Effector memory CD8-positive, alpha-beta T cell (primary cell): ENCODE results near the gene PC.

Source experiments
- ATAC-seq: fragments of 150-1000 bp; cut with Tn5 transposase; replicated peaks from 2 replicates; pipeline ENCODE4 v1.10.0; 2021; ENCODE audit warnings: mild to moderate bottlenecking, moderate library complexity
- DNase-seq, 3 experiments: peaks; one replicate each; pipeline ENCODE4 v3.0.0; 2021
- H3K27ac Mint-ChIP-seq, 2 donors: one replicate each; pipeline ENCODE4 v1.8.0; 2022; ENCODE audit warnings: mild to moderate bottlenecking in 2 of 2, mixed read lengths in 2 of 2, moderate library complexity in 2 of 2
- H3K27me3 Mint-ChIP-seq, 2 donors: one replicate each; pipeline ENCODE4 v1.8.0; 2022; ENCODE audit warnings: mixed read lengths in 2 of 2
- H3K36me3 Mint-ChIP-seq: one replicate; pipeline ENCODE4 v1.8.0; 2022; ENCODE audit warnings: mild to moderate bottlenecking, moderate library complexity, mixed read lengths; ENCODE audit not compliant: insufficient read depth
- H3K4me1 Mint-ChIP-seq, 2 donors: one replicate each; pipeline ENCODE4 v1.8.0; 2022; ENCODE audit warnings: low read depth in 2 of 2, mixed read lengths in 2 of 2
- H3K4me3 Mint-ChIP-seq, 2 donors: one replicate each; pipeline ENCODE4 v1.8.0; 2022; ENCODE audit warnings: mild to moderate bottlenecking in 2 of 2, mixed read lengths in 2 of 2, moderate library complexity in 2 of 2
- H3K9me3 Mint-ChIP-seq, 2 donors: one replicate each; pipeline ENCODE4 v1.8.0; 2022; ENCODE audit warnings: mixed read lengths in 2 of 2

The PC gene

DNA sequence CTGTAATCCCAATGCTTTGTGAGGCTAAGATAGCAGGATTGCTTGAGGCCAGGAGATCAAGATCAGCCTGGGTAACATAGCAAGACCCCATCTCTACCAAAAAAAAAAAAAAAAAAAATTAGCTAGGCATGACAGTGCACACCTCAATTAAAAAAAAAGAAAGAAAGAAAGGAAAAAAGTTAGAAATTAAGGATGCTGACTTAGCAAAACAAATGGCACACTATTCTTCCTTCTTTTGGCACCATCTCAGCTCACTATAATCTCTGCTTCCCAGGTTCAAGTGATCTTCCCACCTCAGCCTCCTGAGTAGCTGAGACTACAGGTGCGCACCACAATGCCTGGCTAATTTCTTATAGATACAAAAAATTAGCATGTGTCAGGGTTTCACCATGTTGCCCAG is 33.9 kb downstream of the PC start:
- no peak overlapping the region for H3K4me3 Mint-ChIP-seq
- H3K4me1 Mint-ChIP-seq, result no peaks in the 10 kb centered on the region
- peaks cover 0 to 9% of the 10 kb centered on the region in 2 donors for H3K27me3 Mint-ChIP-seq
- no peak overlapping the region for H3K27ac Mint-ChIP-seq
- DNase-seq (no peak), ATAC-seq (no peak)
- no peaks in the 10 kb centered on the region for H3K36me3 Mint-ChIP-seq
- H3K9me3 Mint-ChIP-seq, result no peaks in the 10 kb centered on the region

- H3K4me1 Mint-ChIP-seq, result no peaks in the 10 kb centered on the region
- peaks cover 0 to 9% of the 10 kb centered on the region in 2 donors for H3K27me3 Mint-ChIP-seq
- H3K27ac Mint-ChIP-seq, result no peak overlapping the region
- H3K4me3 Mint-ChIP-seq, result no peak overlapping the region
- H3K9me3 Mint-ChIP-seq, result no peaks in the 10 kb centered on the region
- H3K36me3 Mint-ChIP-seq, result no peaks in the 10 kb centered on the region
- ATAC-seq (no peak), DNase-seq (no peak)
Measured at GRCh38 chr11:66922551-66922950, 35.6 kb downstream of the PC start.

DNA sequence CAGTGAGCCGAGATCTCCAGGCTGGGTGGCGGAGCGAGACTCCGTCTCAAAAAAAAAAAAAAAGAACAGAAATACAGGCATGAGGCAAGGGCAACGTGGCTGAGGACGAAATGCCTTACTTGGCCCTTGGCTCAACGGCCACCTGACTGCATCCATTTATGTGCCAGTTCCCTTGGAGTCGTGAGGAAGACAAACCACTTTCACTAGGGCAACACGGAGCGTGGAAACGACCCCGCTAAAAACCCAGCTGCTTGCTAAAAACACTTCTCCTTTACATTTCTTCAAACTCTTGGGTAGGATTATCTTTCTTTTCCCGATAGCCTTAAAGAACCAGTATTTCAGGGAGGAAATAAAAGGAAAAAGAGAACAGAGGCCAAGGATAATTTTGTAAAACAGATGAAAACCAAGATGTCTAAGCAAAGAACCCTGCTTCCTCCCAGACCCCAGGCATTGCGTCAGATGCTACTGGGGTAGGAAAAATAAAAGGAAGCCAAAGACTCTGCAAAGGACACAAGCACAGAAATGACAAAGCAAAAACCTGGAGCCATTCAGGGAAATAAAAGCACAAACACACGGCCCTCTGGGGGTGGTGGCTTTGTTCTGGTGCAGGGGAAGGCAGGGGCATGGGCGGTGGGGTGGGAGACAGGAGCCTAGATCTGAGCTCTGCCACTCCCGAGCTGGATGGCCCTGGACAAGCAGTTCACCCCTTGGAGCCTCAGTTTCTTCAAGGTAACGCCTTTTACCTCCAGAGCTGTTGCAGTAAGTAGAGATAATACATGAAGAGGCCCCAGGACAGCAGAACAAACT is 37.0 kb downstream of the PC start:
- H3K36me3 Mint-ChIP-seq, result no peaks in the 10 kb centered on the region
- no peak overlapping the region for H3K27ac Mint-ChIP-seq
- H3K4me1 Mint-ChIP-seq, result no peaks in the 10 kb centered on the region
- H3K9me3 Mint-ChIP-seq, result no peaks in the 10 kb centered on the region
- DNase-seq (no peak), ATAC-seq (no peak)
- H3K4me3 Mint-ChIP-seq, result no peak overlapping the region
- H3K27me3 Mint-ChIP-seq, result peaks cover 0 to 9% of the 10 kb centered on the region in 2 donors

DNA sequence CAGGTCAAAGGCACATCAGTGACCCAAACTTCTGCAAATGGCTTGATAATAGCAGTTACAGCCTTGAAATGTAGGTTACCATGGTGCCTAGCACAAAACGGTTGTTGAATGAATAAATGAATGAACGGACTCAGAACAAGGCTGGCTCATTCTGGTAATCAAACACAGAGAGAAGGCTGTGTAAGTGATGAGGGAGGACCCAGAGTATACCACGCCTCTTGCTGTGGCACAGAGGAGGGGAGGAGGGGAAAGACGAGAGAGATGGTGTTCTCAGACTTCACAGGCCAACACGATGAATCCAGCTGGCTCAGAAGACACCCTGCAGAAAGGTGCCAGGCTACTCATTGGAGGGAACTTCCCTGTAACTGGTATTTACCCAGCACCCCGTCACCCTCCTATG is 38.3 kb downstream of the PC start:
- Mint-ChIP-seq H3K27me3 (peaks cover 0 to 9% of the 10 kb centered on the region in 2 donors), H3K9me3 (no peaks in the 10 kb centered on the region), H3K36me3 (no peaks in the 10 kb centered on the region), H3K4me3 (no peak overlapping the region), H3K27ac (no peak overlapping the region), H3K4me1 (no peaks in the 10 kb centered on the region)
- no peak for ATAC-seq
- no peak for DNase-seq

- H3K4me3 Mint-ChIP-seq, result no peak overlapping the region
- no peak overlapping the region for H3K27ac Mint-ChIP-seq
- DNase-seq (no peak), ATAC-seq (no peak)
- H3K4me1 Mint-ChIP-seq, result no peaks in the 10 kb centered on the region
- H3K36me3 Mint-ChIP-seq, result no peaks in the 10 kb centered on the region
- H3K9me3 Mint-ChIP-seq, result no peaks in the 10 kb centered on the region
- peaks cover 0 to 9% of the 10 kb centered on the region in 2 donors for H3K27me3 Mint-ChIP-seq
Measured at GRCh38 chr11:66918741-66919140, 39.4 kb downstream of the PC start.

DNA sequence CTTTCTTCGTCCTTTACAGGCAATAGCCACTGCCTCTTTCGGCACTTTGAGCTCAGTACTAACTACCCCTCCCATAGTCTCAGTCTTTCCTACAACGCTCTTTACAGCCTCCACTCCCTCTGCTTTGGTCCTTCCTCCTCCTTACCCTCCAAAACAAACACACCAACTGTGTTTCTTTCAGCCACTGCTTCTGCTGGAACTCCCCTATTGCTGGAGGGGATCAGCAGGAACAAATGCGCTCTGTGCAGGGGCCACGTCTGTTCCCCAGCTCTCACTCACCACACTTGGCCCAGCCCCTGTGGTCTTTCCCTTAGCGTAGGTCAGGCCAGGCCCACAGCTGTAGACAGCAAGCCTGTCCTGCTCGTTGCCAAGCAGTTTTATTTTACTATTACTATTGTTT is 42.3 kb downstream of the PC start:
- H3K27ac Mint-ChIP-seq, result no peak overlapping the region
- H3K4me3 Mint-ChIP-seq, result no peak overlapping the region
- no peaks in the 10 kb centered on the region for H3K9me3 Mint-ChIP-seq
- H3K27me3 Mint-ChIP-seq, result peaks cover 0 to 9% of the 10 kb centered on the region in 2 donors
- H3K36me3 Mint-ChIP-seq, result no peaks in the 10 kb centered on the region
- no peak for ATAC-seq
- DNase-seq, result no peak
- H3K4me1 Mint-ChIP-seq, result no peaks in the 10 kb centered on the region

GRCh38 chr11:66915046-66915832 is 42.9 kb downstream of the PC start:
- Mint-ChIP-seq H3K9me3 (no peaks in the 10 kb centered on the region), H3K4me3 (no peak overlapping the region), H3K36me3 (no peaks in the 10 kb centered on the region), H3K27me3 (peaks cover 0 to 9% of the 10 kb centered on the region in 2 donors), H3K27ac (no peak overlapping the region), H3K4me1 (no peaks in the 10 kb centered on the region)
- DNase-seq (no peak), ATAC-seq (no peak)

- DNase-seq (no peak), ATAC-seq (no peak)
- Mint-ChIP-seq H3K4me1 (no peaks in the 10 kb centered on the region), H3K4me3 (no peak overlapping the region), H3K36me3 (no peaks in the 10 kb centered on the region), H3K27ac (no peak overlapping the region), H3K9me3 (no peaks in the 10 kb centered on the region), H3K27me3 (peaks cover 0 to 1% of the 10 kb centered on the region in 2 donors)
Measured at GRCh38 chr11:66914505-66914904, 43.7 kb downstream of the PC start.

- DNase-seq (no peak), ATAC-seq (no peak)
- no peak overlapping the region for H3K4me3 Mint-ChIP-seq
- no peak overlapping the region for H3K27ac Mint-ChIP-seq
- no peaks in the 10 kb centered on the region for H3K27me3 Mint-ChIP-seq
- H3K36me3 Mint-ChIP-seq, result no peaks in the 10 kb centered on the region
- H3K9me3 Mint-ChIP-seq, result no peaks in the 10 kb centered on the region
- no peaks in the 10 kb centered on the region for H3K4me1 Mint-ChIP-seq
Measured at GRCh38 chr11:66912911-66913310, 45.3 kb downstream of the PC start.

- Mint-ChIP-seq H3K9me3 (no peaks in the 10 kb centered on the region), H3K27me3 (no peaks in the 10 kb centered on the region), H3K4me1 (no peaks in the 10 kb centered on the region), H3K36me3 (no peaks in the 10 kb centered on the region), H3K27ac (no peak overlapping the region), H3K4me3 (no peak overlapping the region)
- no peak for ATAC-seq
- no peak for DNase-seq
Measured at GRCh38 chr11:66912361-66912760, 45.8 kb downstream of the PC start.

GRCh38 chr11:66910669-66911068 is 47.5 kb downstream of the PC start:
- no peaks in the 10 kb centered on the region for H3K9me3 Mint-ChIP-seq
- DNase-seq (no peak), ATAC-seq (no peak)
- peaks cover 2 to 4% of the 10 kb centered on the region in 2 donors for H3K27me3 Mint-ChIP-seq
- H3K27ac Mint-ChIP-seq, result no peak overlapping the region
- H3K36me3 Mint-ChIP-seq, result no peaks in the 10 kb centered on the region
- no peak overlapping the region for H3K4me3 Mint-ChIP-seq
- no peaks in the 10 kb centered on the region for H3K4me1 Mint-ChIP-seq

GRCh38 chr11:66910016-66910415 is 48.2 kb downstream of the PC start:
- H3K4me1 Mint-ChIP-seq, result no peaks in the 10 kb centered on the region
- no peak overlapping the region for H3K27ac Mint-ChIP-seq
- no peak for ATAC-seq
- H3K27me3 Mint-ChIP-seq, result peaks cover 5 to 10% of the 10 kb centered on the region in 2 donors
- no peaks in the 10 kb centered on the region for H3K36me3 Mint-ChIP-seq
- no peak overlapping the region for H3K4me3 Mint-ChIP-seq
- H3K9me3 Mint-ChIP-seq, result no peaks in the 10 kb centered on the region
- DNase-seq, result no peak

DNA sequence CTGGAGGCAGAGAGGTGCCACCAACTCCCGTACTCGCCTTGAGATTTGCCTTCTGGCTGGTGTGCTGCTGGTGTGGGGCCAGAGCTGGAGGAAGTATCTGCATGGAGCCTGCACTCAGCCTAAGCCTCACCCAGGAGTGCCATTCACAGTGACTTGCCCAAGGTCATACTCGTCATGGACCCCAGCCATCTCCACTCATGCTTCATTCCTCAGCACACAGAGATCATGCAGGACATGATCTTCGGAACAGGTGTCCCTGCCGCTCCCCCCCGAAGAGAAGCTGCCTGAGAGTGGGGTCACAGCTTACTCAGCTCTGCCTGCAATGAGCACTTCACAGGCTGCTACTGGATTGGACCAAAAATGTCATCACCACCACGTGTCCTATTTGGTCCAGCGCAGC is 49.0 kb downstream of the PC start:
- Mint-ChIP-seq H3K36me3 (no peaks in the 10 kb centered on the region), H3K4me3 (no peak overlapping the region), H3K4me1 (no peaks in the 10 kb centered on the region), H3K27me3 (peaks cover 5 to 11% of the 10 kb centered on the region in 2 donors), H3K9me3 (no peaks in the 10 kb centered on the region), H3K27ac (no peak overlapping the region)
- DNase-seq (no peak), ATAC-seq (no peak)
